Right lobe of liver (tissue), 6 donors: ENCODE measurements around the gene CYP46A1. TPM values are rescaled to one million over a fixed set of nuclear protein-coding genes. Genes with fewer than 3 reads are reported as not detected.

ENCODE experiments used
- ATAC-seq, 4 donors: fragments of 200-7000 bp; cut with Tn5 transposase; one replicate each; pipeline ENCODE4 v1.9.1; 2020; ENCODE audit warnings: mild to moderate bottlenecking in 4 of 4, moderate library complexity in 4 of 4
- DNase-seq, 3 donors: peaks; one replicate each; pipeline ENCODE4 v3.0.0-alpha.2; 2020
- H3K27ac ChIP-seq, 3 donors: fragments of 200-600 bp; one replicate each; pipeline ENCODE4 v1.8.0; 2022
- H3K27me3 ChIP-seq, 2 donors: fragments of 200-600 bp; one replicate each; pipeline ENCODE4 v1.8.0; 2022
- H3K36me3 ChIP-seq, 4 donors: fragments of 200-600 bp; sonication (generic) in 1 of 4; one replicate each; pipeline versions ENCODE4 v1.5.1 to v1.8.0; 2017 to 2022; ENCODE audit warnings: control low read depth in 1 of 4
- H3K4me1 ChIP-seq, 4 donors: fragments of 200-600 bp; sonication (generic) in 1 of 4; one replicate each; pipeline versions ENCODE4 v1.5.1 to v1.8.0; 2017 to 2022; ENCODE audit warnings: control low read depth in 1 of 4
- H3K4me3 ChIP-seq, 3 donors: fragments of 200-600 bp; one replicate each; pipeline ENCODE4 v1.8.0; 2022
- H3K9me3 ChIP-seq, 4 donors: fragments of 200-600 bp; sonication (generic) in 1 of 4; one replicate each; pipeline versions ENCODE4 v1.5.1 to v1.8.0; 2017 to 2022; ENCODE audit warnings: control low read depth in 1 of 4
- POLR2A ChIP-seq: fragments of 450-650 bp; IDR thresholded peaks from one replicate; pipeline ENCODE4 v1.6.1; 2017; ENCODE audit warnings: antibody characterized with exemption, mild to moderate bottlenecking
- WGBS: methylation state at CpG from one replicate; pipeline ENCODE4 v1.1.6; 2018; ENCODE audit warnings: low coverage, low lambda C conversion rate; ENCODE audit not compliant: insufficient coverage; ENCODE audit errors: missing lambda C conversion rate; 5-methylcytosine and 5-hydroxymethylcytosine counted together
- intact Hi-C, 2 donors: fragments of 100-400 bp; cut with DNase I; formaldehyde crosslinking; loops; one replicate each; pipeline versions ENCODE4 v1.11.2 to v1.14.1; 2022
- total RNA-seq, 6 experiments: library from RNA; depleted of rRNA in 2 of 6; stranded (reverse); fragments of >200 nt in 2 of 6; fragmentation: NEBNext Ultra II Directional in 3 of 6; extraction: Animal tissue kit (Norgen Biotek cat#: 25700) in 3 of 6; gene quantifications; one replicate each; pipeline versions ENCODE4 v1.1.0 to v1.2.4, GENCODE V29; 2016 to 2023
- TF ChIP-seq, protein P1 (sequence below), 4 donors: fragments of 200-600 bp in 3 of 4; fragments of 450-650 bp in 1 of 4; IDR thresholded peaks; one replicate each; pipeline versions ENCODE4 v1.5.1 to v1.8.0; 2016 to 2022; ENCODE audit warnings: antibody characterized with exemption in 4 of 4, mild to moderate bottlenecking in 2 of 4
- donor health status: DM: no; HTN: yes; CAD: no.
- donor health status: DM: no; HTN: no; CAD: no.
- donor health status: DM: no; HTN: no; CAD: no.
- donor health status: DM: no; HTN: yes; CAD: no.
- donor health status: DM: no; HTN: yes; CAD: no.

The CYP46A1 gene
- total RNA-seq, 6 experiments from 2014 or later, result 0.06 to 1.6 (median 0.42) TPM; not detected in 1

GRCh38 chr14:99734406-99735051 lies 50.4 kb downstream of the CYP46A1 start:
- Histone ChIP-seq H3K9me3 (no peaks in the 10 kb centered on the region), H3K27me3 (no peaks in the 10 kb centered on the region), H3K27ac (peak overlapping the region in 1 of 3 donors; percentile 8), H3K4me1 (peaks cover 0 to 6% (median 0%) of the 10 kb centered on the region in 4 donors), H3K36me3 (no peaks in the 10 kb centered on the region), H3K4me3 (no peak overlapping the region)
- intact Hi-C loops, result loop anchor here in 1 of 2 donors (5.0 kb wide), 1 partner anchor 148 kb away; no protein-coding TSS in a partner anchor
- no peak for TF ChIP-seq POLR2A
- TF ChIP-seq, protein P1, sequence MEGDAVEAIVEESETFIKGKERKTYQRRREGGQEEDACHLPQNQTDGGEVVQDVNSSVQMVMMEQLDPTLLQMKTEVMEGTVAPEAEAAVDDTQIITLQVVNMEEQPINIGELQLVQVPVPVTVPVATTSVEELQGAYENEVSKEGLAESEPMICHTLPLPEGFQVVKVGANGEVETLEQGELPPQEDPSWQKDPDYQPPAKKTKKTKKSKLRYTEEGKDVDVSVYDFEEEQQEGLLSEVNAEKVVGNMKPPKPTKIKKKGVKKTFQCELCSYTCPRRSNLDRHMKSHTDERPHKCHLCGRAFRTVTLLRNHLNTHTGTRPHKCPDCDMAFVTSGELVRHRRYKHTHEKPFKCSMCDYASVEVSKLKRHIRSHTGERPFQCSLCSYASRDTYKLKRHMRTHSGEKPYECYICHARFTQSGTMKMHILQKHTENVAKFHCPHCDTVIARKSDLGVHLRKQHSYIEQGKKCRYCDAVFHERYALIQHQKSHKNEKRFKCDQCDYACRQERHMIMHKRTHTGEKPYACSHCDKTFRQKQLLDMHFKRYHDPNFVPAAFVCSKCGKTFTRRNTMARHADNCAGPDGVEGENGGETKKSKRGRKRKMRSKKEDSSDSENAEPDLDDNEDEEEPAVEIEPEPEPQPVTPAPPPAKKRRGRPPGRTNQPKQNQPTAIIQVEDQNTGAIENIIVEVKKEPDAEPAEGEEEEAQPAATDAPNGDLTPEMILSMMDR (IDR thresholded peaks at IDR 0.05), result no peak
- ATAC-seq, result no peak
- peak; percentile 20 to 55 (median 42) for DNase-seq
- 40% methylated on average over 3 of the region's 18 CpGs for WGBS

DNA sequence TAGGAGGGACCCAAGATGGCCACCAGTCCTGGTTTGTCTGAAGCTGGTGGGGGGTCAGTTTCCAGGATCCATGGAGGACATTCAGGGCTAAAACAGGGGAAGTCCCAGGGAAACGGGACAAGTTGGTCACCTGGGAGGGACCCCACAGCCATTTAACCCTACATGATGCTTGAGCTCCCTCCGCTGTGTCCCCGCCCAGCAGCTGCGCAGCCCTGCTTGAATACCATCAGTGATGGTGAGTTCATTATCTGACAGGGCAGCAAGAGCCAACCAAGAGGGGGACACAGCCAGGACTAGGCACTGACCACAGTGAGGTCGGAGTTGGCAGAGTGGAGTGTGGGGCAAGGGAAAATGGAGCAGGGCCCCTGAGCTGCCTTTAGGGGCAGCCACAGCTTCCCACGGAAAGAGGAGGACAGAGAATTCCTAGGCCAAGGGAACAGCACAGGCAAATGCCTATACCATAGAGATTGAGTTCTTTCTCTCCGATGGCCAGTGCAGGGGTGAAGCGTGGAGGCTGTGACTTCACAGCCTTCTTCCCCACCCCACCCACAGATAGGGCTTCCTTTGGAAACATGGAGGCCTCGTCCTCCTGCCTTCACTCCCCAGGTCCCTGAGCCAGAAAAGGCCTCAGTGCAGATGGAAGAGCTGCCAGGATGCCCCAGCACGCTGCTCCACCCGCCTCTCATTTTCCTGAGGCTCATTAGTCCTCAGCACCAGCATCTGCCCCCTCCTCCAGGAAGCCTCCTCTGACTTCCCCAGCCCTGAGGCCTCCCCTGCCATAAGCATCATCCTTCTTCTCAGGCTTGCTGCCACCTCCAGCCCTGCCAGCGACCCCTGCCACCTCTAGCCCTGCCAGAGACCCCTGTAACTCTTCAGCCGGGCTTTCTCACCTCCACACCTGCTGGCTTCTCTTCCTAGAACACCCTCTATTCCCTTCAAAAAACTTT lies 51.4 kb downstream of the CYP46A1 start:
- intact Hi-C loops, result no loop called here
- peaks cover 0 to under 1% (median 0%) of the 10 kb centered on the region in 4 donors for H3K4me1 ChIP-seq
- no peaks in the 10 kb centered on the region for H3K36me3 ChIP-seq
- TF ChIP-seq, protein P1 (IDR thresholded peaks at IDR 0.05), result no peak
- TF ChIP-seq POLR2A, result no peak
- WGBS, result 50% methylated on average over 6 of the region's 13 CpGs
- no peak overlapping the region for H3K27ac ChIP-seq
- DNase-seq (peak; percentile 8 to 32 (median 31)), ATAC-seq (no peak)
- no peaks in the 10 kb centered on the region for H3K27me3 ChIP-seq
- no peaks in the 10 kb centered on the region for H3K9me3 ChIP-seq
- H3K4me3 ChIP-seq, result no peak overlapping the region

DNA sequence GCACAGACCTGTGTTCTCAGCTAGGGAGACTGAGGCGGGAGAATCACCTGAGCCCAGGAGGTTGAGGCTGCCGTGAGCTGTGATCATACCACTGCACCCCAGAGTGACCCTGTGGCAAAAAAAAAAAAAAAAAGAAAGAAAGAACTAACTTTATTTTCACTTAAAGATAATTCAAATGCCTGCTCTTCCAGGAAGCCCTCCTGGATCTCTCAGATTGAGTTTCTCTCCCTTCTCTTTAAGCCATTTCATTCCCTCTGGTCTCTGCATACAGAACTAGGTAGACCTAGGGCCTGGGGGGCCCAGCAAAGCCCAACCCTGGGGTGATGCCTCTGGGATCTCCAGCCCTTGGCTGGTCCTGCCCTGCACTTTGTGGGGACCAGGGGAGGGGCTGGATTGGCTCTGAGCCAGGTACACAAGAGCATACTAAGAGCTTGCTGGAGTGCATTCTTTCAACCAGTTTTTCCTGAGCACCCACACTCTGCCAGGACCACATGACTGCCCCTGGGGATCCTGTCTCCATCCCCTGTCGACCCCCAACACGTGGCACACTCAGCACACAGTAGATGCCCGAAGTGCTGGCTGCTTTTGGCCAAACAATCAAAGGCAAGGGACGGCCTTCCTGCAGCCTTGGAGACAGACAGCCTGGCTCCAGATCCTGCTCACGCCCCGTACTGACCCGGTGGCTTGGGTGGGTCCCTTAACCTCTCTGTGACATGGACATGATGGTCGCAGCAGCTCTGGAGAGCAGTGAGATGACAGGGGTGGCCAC lies 52.7 kb downstream of the CYP46A1 start:
- Histone ChIP-seq H3K9me3 (no peaks in the 10 kb centered on the region), H3K4me1 (no peaks in the 10 kb centered on the region), H3K36me3 (no peaks in the 10 kb centered on the region), H3K27ac (no peak overlapping the region), H3K4me3 (peak overlapping the region in 1 of 3 donors; percentile 41), H3K27me3 (no peaks in the 10 kb centered on the region)
- TF ChIP-seq, protein P1 (IDR thresholded peaks at IDR 0.05), result no peak
- TF ChIP-seq POLR2A, result no peak
- WGBS, result 34% methylated on average over 6 of the region's 10 CpGs
- ATAC-seq (peak; percentile 19 to 48 (median 38)), DNase-seq (peak in 2 of 3 donors; percentile 15 to 59)
- intact Hi-C loops, result no loop called here

DNA sequence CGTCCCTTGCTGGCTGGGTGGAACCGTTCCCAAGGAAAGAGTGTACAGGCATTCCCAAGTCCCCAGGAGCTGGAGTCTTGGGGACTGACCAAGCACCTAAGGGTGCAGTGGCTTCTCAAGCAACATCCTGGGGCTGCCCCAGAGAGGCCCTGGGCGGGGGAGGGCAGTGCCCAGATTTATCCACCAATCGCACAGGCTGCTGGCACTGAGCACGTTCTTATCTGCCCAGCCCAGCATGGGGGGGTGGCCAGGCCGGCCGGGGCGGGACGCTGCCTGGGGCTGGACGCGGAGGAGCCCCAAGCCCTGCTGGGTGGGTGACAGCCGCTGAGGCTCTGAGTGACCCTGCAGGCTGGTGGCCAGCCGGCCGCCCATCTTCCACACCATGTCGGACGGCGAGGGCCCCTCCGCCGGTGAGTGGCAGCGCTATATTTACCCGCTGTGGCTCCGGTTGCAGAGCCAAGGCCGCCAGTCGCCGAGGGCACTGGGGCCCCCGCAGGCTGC lies 53.4 kb downstream of the CYP46A1 start:
- WGBS, result 40% methylated on average over 1 of the region's 26 CpGs
- no peaks in the 10 kb centered on the region for H3K9me3 ChIP-seq
- TF ChIP-seq, protein P1 (IDR thresholded peaks at IDR 0.05), result no peak
- no peak for TF ChIP-seq POLR2A
- no peaks in the 10 kb centered on the region for H3K4me1 ChIP-seq
- ATAC-seq (peak; percentile 54 to 61 (median 59)), DNase-seq (peak in 1 of 3 donors; percentile 60)
- intact Hi-C loops, result no loop called here
- no peaks in the 10 kb centered on the region for H3K27me3 ChIP-seq
- H3K36me3 ChIP-seq, result no peaks in the 10 kb centered on the region
- peak overlapping the region; percentile 27 to 41 (median 35) for H3K4me3 ChIP-seq
- H3K27ac ChIP-seq, result peak overlapping the region in 1 of 3 donors; percentile 14
